SU-DHL-6 (cell line): Measurements from ENCODE around the gene GPI.

Source experiments
- H2AFZ ChIP-seq: fragments of 200-600 bp; sonication (generic); 2 replicates; pipeline ENCODE4 v1.6.1; 2014; ENCODE audit warnings: low read depth, mild to moderate bottlenecking, moderate library complexity, mixed read lengths, antibody characterized with exemption, low read length; ENCODE audit not compliant: severe bottlenecking
- H3F3A ChIP-seq: fragments of 200-600 bp; shearing (Covaris generic); 2 replicates; pipeline ENCODE4 v1.6.0; 2016; ENCODE audit warnings: antibody characterized with exemption, mild to moderate bottlenecking; ENCODE audit not compliant: insufficient read depth
- H3K27ac ChIP-seq: fragments of 200-600 bp; sonication (generic); 2 replicates; pipeline ENCODE4 v1.5.1; 2016; ENCODE audit warnings: low read depth, mild to moderate bottlenecking, low read length, moderate library complexity, mixed read lengths
- H3K27me3 ChIP-seq: fragments of 200-600 bp; sonication (generic), shearing (Covaris generic); 2 replicates; pipeline ENCODE4 v1.6.0; 2014; ENCODE audit warnings: mild to moderate bottlenecking, low read length
- H3K36me3 ChIP-seq: fragments of 200-600 bp; sonication (generic); 2 replicates; pipeline ENCODE4 v1.6.1; 2014; ENCODE audit warnings: mild to moderate bottlenecking, low read length, mixed read lengths
- H3K4me2 ChIP-seq: fragments of 300-600, 200-600 bp; shearing (Covaris generic), sonication (generic); 2 replicates; pipeline ENCODE4 v1.6.0; 2014; ENCODE audit warnings: low read length, low read depth, mild to moderate bottlenecking; ENCODE audit not compliant: poor library complexity, severe bottlenecking
- H3K4me3 ChIP-seq: fragments of 200-600 bp; sonication (generic); 2 replicates; pipeline ENCODE4 v1.5.1; 2014; ENCODE audit warnings: antibody characterized with exemption, low read length, mild to moderate bottlenecking, mixed read lengths; ENCODE audit not compliant: insufficient read depth, poor library complexity, severe bottlenecking
- H3K79me2 ChIP-seq: fragments of 200-600 bp; sonication (generic); 2 replicates; pipeline ENCODE4 v1.6.1; 2014; ENCODE audit warnings: mild to moderate bottlenecking, low read length, moderate library complexity; ENCODE audit not compliant: insufficient read depth
- H3K9ac ChIP-seq: fragments of 200-600 bp; sonication (generic); 2 replicates; pipeline ENCODE4 v1.7.0; 2014; ENCODE audit warnings: mild to moderate bottlenecking, low read length
- H3K9me2 ChIP-seq: fragments of 200-600 bp; sonication (generic); replicated peaks from 2 replicates; pipeline ENCODE4 v1.6.1; 2014; ENCODE audit warnings: low read length; ENCODE audit not compliant: insufficient read depth
- H3K9me3 ChIP-seq: fragments of 200-600 bp; sonication (generic); 2 replicates; pipeline ENCODE4 v1.6.1; 2014; ENCODE audit warnings: low read length, mixed read lengths; ENCODE audit not compliant: insufficient read depth
- H4K20me1 ChIP-seq: fragments of 200-600 bp; sonication (generic); 2 replicates; pipeline ENCODE4 v1.6.1; 2014; ENCODE audit warnings: low read depth, mild to moderate bottlenecking, antibody characterized with exemption, low read length, moderate library complexity, mixed read lengths
- CTCF ChIP-seq: fragments of 200-600 bp; sonication (generic); IDR thresholded peaks from one replicate; pipeline ENCODE4 v1.5.1; 2017; ENCODE audit warnings: antibody characterized with exemption, mild to moderate bottlenecking, low read length, moderate library complexity; ENCODE audit not compliant: insufficient read depth, poor library complexity, severe bottlenecking
- EZH2phosphoT487 ChIP-seq: fragments of 200-600 bp; sonication (generic), shearing (Covaris generic); conservative IDR thresholded peaks from 2 replicates; pipeline ENCODE4 v1.6.1; 2018; ENCODE audit warnings: mild to moderate bottlenecking, antibody characterized with exemption, low read length, moderate library complexity, mixed read lengths

The GPI gene

GRCh38 chr19:34432797-34433196 lies 67.8 kb downstream of the GPI start:
- no peak overlapping the region for H3K4me2 ChIP-seq
- H3K36me3 ChIP-seq = peaks cover 42% of the 10 kb centered on the region
- no peak overlapping the region for H2AFZ ChIP-seq
- TF ChIP-seq EZH2phosphoT487 (no peak), CTCF (no peak)
- H3K9me3 ChIP-seq = no peaks in the 10 kb centered on the region
- peaks cover 7% of the 10 kb centered on the region for H3F3A ChIP-seq
- no peaks in the 10 kb centered on the region for H3K27me3 ChIP-seq
- H3K79me2 ChIP-seq = peaks cover 91% of the 10 kb centered on the region
- H3K9ac ChIP-seq = no peak overlapping the region
- no peak overlapping the region for H3K4me3 ChIP-seq
- no peaks in the 10 kb centered on the region for H3K9me2 ChIP-seq
- peaks cover 51% of the 10 kb centered on the region for H4K20me1 ChIP-seq
- H3K27ac ChIP-seq = no peak overlapping the region

GRCh38 chr19:34436716-34437115 lies 71.7 kb downstream of the GPI start:
- H3K27ac ChIP-seq = no peak overlapping the region
- H4K20me1 ChIP-seq = peaks cover 28% of the 10 kb centered on the region

GRCh38 chr19:34448191-34448590 lies 83.2 kb downstream of the GPI start:
- Histone ChIP-seq H3K9me2 (no peaks in the 10 kb centered on the region), H3K4me2 (no peak overlapping the region), H3K9ac (no peak overlapping the region), H4K20me1 (peaks cover 11% of the 10 kb centered on the region), H3K27me3 (no peaks in the 10 kb centered on the region), H2AFZ (no peak overlapping the region), H3F3A (no peaks in the 10 kb centered on the region), H3K27ac (no peak overlapping the region), H3K4me3 (no peak overlapping the region), H3K36me3 (peaks cover 60% of the 10 kb centered on the region), H3K9me3 (no peaks in the 10 kb centered on the region), H3K79me2 (peaks cover 36% of the 10 kb centered on the region)
- no peak for TF ChIP-seq EZH2phosphoT487
- TF ChIP-seq CTCF = no peak

More at GRCh38 chr19:34436716-34437115, 71.7 kb downstream of the GPI start:
- no peaks in the 10 kb centered on the region for H3K9me3 ChIP-seq
- H3K27me3 ChIP-seq = no peaks in the 10 kb centered on the region
- TF ChIP-seq EZH2phosphoT487 = no peak
- TF ChIP-seq CTCF = no peak
- no peak overlapping the region for H2AFZ ChIP-seq
- no peaks in the 10 kb centered on the region for H3F3A ChIP-seq
- H3K79me2 ChIP-seq = peaks cover 79% of the 10 kb centered on the region
- no peak overlapping the region for H3K4me2 ChIP-seq
- no peak overlapping the region for H3K4me3 ChIP-seq
- peaks cover 55% of the 10 kb centered on the region for H3K36me3 ChIP-seq
- H3K9me2 ChIP-seq = no peaks in the 10 kb centered on the region
- H3K9ac ChIP-seq = no peak overlapping the region
